ENCODE results near the gene SLC7A4.

- no peak for TF ChIP-seq ZNF274 (IDR thresholded peaks at IDR 0.05; ENCODE audit: low read depth, low read length)
- no peak for TF ChIP-seq YY1 (IDR thresholded peaks at IDR 0.05; ENCODE audit: insufficient read depth, insufficient read length)
- no peak for TF ChIP-seq SUZ12 (IDR thresholded peaks at IDR 0.05; ENCODE audit: extremely low read depth, insufficient read depth, insufficient read length)
Measured at GRCh38 chr22:20992056-20992442, 40.3 kb downstream of the SLC7A4 start.
